DMS 273 treated with DMSO at 0.1 percent for 48 hours (cell line): ENCODE results near the gene RNF223.
A peak's percentile ranks its signal among the peaks of the same experiment; 100 is the strongest.

Source experiments
- DNase-seq: peaks from one replicate; lab custom pipeline; 2025; lab: John Stamatoyannopoulos, UW

The RNF223 gene

DNA sequence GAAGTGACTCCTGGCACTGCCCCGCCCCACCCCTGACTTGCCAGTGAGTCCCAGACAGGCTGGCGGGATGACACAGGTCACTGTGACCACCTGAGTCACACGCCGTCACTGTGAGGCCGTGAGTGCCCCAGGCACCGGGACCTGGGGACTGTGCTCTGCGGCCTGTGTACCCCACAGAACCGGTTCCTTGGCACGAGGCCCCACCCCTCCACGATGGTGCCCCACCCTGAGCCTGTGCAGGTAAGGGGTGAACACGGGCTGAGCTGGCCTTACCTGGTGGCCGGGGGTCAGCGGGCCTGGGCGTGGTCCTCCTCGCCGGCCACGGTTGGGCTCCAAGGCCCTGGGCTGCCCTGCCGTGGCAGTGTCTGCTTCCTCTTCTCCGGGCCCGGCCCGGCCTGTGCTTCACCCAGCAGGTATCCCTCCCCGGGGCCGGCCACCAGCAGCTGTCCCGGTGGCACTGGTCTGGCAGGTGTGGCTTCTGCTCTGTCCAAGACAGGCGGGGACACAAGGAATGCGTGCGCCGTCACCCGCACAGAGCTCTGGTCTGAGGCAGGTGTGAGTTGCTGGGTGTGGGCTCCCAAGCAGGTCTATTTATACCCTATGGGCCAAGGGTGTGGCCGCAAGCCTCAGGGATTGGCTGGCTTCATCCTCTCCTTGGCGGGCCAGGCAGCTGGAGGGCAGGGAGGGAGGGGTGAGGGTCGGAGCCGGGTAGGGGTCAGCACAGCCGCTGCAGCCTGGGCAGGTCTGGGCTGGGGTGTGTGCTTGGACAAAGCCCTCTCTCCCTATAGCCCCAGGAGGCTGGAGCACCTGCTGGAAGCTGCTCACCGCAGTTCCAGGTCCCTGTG lies at the start of gene RNF223:
Gene RNF223, minus strand, starts transcription at position 564 of the 845 bp plus-strand sequence. CDS start 1,740 bp downstream, outside the sequence.
- DNase-seq = no peak

DNA sequence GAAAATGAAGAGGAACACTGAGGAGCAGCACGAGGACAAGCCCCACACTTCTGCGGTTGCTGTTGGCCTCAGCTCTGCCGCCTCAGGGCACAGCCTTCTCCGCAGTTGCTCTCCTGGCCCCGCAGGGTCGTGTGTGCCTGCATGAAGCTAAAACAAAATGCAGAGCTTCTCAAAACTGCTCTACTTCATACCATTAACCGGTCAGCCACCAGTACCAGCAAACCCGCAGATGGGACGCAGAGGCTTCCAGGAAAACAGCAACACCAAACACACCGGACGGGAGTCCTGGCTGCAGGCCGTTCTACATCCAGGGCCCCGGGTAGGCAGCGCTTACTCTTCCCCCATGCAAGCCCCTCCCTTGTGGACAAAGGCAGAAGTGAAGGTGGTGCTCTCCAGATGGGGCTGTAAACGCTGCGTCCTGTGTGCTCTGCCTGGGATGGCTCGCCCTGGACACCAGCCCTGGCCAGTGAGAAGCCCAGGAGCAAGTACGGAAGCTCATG lies 48.9 kb upstream of the RNF223 start:
- DNase-seq = no peak

DNA sequence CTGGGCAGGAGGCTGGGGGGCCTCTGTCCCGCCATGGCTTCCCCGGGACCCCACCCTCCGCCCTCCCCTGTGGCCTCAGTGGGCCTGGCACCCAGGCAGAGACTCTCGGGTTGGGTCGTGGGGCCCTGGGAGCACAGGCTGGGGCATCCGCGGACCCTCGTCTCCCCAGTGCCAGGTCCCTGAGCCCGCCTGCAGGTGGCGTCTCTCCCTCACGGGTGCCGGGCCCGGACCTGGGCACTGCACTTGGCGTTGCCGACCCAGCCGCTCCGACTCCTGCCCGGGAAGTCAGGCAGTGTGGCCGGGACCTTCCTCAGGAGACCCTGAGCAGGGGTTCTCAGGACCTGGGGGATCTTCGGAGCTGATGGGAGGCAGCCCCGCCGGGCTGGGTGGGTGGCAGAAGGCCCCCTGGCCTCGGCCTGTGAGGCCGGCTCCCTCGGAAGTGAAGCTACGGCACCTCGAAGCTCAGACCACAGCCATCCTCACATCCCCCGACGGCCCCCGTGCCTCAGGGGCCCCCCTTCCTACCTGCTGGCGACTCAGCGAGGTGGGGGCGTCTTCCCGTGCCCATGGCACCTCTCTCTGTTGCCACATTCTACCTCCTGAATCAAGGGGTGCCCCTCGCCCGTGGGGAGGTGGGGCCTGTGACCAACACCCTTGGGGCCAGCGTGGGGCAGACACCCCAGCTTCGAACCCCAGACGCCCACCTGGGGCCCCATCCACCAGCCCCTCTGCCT lies 48.1 kb upstream of the RNF223 start:
- peak; percentile 14 for DNase-seq

DNA sequence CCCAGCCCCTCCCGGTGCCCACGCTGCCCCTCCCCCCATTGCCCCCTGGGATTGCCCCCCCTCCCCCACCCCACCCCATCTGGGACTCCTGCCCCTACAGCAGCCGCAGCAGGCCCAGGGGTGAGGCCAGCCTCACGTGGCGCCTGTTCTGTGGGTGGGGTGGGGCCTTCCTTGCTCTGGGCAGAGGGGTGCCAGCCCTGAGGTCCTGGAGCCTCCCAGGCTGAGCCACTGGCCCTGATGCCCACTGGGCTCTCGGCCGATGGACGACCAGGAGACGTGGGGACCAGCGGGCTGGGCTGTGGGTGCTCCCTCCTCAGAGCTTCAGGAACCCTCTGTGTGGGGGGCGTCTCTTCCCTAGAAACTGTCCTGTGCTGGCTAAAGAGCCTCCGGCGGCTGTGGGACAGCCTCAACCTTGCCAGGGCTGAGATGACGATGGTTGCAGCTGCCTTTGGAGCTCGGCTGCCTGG lies 47.5 kb upstream of the RNF223 start:
- DNase-seq = no peak

DNA sequence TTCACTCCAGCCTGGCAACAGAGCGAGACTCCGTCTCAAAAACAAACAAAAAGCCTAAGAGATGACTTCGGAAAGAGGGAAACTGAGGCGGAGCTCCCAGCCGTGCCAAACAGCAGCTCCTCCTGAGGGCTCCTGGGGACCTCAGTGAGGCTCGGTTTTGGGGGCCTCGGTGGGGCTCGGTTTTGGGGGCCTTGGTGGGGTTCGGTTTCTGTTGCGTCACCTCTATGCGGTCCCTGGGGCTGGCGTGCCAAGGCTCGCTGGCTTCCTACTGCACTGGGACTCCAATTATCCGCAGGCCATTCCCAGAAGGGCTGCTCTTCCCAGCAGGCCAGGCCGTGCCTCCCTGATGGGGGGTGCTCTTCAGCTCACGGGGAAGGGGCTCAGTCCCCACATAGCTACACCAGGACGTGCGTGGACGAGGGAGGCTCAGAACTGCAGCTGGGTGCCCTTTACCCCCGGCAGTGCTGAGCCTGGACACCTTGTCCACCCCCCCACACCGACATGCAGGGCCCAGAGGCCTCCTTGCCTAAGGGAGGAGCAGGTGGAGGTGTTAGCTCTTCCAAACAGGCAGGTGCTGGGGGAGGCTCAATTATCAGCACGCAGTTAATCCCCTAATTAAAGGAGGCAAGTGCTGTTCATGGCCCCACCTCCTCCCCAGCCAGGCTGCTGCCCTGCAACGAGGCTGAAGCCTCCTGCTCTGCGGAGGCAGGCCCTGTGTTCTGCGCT lies 46.9 kb upstream of the RNF223 start:
- DNase-seq = no peak

DNA sequence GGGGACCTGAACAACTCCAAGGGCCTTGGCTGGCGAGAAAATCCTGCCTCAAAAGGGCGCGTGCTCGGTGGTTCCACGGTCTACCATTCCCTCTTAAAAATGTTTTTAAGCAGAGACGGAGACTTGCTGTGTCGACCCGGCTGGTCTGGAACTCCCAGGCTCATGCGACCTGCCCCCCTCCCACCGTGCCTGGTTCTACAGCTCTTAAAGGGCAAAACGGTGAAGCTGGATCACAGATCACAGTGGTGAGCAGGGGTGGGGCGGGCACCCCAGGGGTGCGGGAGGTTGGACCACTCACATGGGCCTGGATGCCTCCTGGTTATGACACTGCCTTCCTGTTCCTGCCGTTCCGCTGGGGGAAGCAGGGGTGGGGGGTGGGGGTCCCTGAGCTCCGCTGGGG lies 46.0 kb upstream of the RNF223 start:
- no peak for DNase-seq

- no peak for DNase-seq
Measured at GRCh38 chr1:1119272-1119890, 45.3 kb upstream of the RNF223 start.

- DNase-seq = no peak
Measured at GRCh38 chr1:1118876-1119220, 44.7 kb upstream of the RNF223 start.

GRCh38 chr1:1118011-1118875 lies 44.1 kb upstream of the RNF223 start:
- DNase-seq = no peak

- no peak for DNase-seq
Measured at GRCh38 chr1:1117469-1117831, 43.3 kb upstream of the RNF223 start.

- no peak for DNase-seq
Measured at GRCh38 chr1:1116701-1117468, 42.8 kb upstream of the RNF223 start.

DNA sequence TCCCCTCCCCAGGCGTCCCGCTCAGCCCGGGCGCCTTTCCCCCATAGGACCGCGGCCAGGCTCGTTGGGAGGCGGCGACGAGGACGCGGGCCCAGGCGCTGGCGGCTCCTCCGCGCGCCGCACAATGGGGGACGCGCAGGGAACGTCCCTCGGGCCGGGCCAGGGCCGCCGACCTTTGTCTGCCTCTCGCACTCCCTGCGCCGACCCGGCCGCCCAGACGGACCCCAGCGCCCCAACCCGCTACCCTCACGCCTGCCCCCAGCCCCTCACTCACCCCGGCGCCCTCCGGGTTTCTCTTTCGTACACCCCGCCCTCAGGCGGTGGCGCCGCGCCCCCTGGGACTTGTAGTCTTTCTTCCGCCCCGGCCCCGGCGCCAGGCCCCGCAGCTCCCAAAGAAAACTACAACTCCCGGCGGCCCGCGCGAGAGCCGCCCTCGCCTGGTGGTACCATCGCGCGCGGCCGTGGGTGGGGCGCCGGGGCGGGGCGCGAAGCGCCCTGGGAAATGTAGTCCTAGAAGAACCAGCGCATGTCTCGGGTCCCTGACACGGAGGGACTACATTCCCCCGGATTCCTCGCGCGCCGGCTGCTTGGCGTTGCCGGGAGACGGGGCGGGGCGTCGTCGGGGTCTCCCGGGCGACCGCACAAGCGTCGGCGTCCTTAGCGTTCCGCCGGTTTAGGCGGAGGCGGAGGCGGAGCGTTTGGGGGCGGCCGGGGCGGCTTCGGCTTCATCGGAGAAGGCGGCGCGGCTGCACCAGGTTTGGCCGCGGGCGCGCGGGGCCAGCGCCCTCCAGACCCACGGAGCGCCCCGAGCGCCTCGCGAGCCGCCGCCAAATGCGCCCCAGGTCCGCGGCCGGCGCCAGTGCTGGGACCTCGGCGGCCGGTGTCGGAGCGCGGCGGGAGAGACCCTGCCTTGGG lies 41.9 kb upstream of the RNF223 start, which contains the start of gene C1orf159:
Gene C1orf159, minus strand, starts transcription at position 304 of the 915 bp plus-strand sequence. CDS start 24,546 bp downstream, outside the sequence.
- peak; percentile 95 for DNase-seq

DNA sequence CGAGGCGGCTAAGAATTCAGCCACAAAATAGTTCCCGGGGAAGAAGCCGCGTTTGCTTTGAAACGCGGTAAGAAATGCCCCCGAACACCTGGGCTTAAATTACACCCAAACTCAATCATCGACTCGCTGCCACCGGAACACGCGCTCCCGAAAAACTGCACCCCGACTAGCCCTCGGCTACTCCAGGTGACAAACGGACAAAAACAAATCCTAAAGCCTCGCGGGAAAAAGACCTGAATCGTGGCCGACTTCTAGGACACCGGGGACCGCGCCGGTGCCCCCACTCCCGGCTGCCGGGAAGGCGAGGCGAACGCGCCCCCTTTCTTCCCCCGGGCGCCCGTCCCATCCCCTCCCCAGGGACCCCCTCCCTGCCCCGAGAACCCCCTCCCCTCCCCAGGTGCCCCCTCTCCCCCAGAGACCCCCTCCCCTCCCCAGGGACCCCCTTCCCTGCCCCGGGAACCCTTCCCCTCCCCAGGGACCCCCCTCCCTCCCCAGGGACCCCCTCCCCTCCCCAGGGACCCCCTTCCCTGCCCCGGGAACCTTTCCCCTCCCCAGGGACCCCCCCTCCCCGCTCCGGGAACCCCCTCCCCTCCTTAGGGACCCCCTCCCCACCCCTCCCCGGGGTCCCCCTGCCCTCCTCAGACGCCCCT lies 41.2 kb upstream of the RNF223 start:
- no peak for DNase-seq

GRCh38 chr1:1114431-1114830 lies 40.3 kb upstream of the RNF223 start:
- DNase-seq = no peak

- no peak for DNase-seq
Measured at GRCh38 chr1:1112237-1112985, 38.3 kb upstream of the RNF223 start.

GRCh38 chr1:1111516-1112236 lies 37.6 kb upstream of the RNF223 start:
- no peak for DNase-seq

- no peak for DNase-seq
Measured at GRCh38 chr1:1110561-1110971, 36.5 kb upstream of the RNF223 start.
